D341Med (cell line): ENCODE data around the gene TBC1D1.

Source experiments
- DNase-seq: peaks from one replicate; pipeline ENCODE4 v3.0.0; 2012; ENCODE audit warnings: low spot score

Gene TBC1D1

DNA sequence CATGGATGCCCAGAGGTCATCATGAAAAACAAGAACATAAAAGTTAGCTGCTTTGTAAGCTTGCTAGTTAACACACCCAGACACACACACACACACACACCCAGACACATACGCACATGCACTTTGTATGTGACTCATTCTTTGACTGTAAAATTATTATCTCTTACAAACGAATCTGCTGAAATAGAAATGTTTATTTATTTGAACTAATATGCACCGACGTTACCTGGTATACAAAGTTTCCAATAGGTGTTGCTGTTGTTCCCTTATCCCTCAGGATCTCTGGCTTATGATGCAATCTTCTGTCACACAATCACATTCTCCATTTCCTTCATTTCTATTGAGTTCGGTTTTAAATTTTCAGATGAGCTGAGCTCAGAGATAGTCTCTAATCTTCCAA, 278.6 kb downstream of the TBC1D1 start:
- no peak for DNase-seq

DNA sequence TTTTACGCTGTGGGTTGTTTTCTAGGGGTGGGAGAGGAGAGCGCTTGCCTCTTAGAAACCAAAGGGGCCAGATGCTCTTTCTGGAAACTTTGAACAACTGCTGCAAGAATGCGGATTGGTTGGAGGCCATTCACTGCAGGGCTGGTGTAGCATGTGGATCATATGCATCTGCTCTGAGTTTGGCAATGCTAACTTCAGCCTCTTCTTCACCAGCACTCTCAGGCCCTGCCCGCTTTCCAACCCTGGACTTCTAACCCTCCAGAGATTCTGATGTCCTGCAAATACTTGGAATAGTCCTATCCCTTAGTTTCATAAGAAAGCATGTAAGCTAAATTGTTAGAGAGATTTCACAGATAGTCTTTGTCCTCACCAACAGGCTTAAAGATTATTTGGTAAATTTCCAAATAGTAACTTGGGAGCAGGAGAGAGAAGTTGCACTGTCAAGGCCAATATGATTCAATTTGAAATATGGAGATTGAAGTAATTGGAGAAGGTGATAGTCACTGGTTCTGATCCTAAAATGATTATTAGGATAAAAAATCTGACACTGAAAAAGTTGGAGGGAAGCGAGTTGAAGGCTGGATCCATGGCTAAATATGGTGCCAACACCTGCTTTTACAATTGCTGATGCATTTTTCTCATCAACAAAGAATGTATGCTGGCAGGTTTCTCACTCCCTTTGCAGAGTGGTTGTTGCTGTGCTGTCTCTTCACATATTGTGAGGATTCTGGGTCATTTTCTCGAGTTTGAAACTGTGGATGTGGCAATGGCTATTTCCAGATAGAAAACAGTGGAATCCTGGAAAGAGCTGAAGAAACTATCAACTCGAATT, 279.7 kb downstream of the TBC1D1 start:
- DNase-seq = no peak

GRCh38 chr4:38172078-38172477, 281.2 kb downstream of the TBC1D1 start:
- no peak for DNase-seq

DNA sequence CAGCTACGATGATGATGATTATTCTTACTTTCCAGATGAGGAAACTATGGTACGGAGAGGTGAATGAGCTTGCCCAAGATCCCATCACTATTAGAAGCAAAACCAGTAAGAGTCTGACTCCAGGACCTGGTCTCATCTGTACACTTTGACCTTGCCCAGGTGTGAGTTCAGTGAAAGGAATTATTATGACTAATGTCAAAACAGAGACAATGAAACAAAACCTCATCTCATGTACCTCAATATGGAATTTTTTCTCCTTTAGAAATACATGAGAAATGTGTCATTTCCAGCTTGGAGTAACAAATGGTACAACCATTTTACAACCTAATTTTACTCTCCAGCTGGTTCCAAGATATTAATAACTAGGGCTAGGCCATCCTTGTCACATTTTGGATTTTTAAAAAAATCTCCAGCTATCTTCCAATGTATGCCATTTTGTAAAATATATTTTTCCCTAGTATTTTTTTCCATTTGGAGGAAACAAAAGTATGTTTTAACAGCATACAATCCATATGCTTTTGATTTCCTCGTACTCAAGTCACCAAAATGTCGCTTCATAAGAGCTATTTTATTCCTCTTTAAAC, 283.1 kb downstream of the TBC1D1 start:
- DNase-seq = no peak

- no peak for DNase-seq
Measured at GRCh38 chr4:38174801-38175200, 283.9 kb downstream of the TBC1D1 start.

DNA sequence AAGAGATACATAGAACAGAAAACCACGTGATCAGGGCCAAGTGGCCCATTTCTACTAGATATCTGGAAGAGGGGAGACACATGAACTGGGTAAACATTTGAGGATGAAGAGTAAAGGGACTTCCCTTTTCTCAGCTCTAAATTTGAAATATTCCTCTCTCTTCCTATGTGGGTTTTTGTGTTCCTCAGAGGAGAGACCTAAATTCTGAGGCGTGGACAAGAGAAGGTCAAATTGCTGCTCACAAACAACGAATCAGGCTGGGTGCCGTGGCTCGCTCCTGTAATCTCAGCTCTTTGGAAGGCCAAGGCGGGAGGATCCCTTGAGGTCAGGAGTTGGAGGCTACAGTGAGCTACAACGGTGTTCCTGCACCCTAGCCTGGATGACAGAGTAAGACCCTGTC, 285.3 kb downstream of the TBC1D1 start:
- no peak for DNase-seq

GRCh38 chr4:38177035-38177546, 286.2 kb downstream of the TBC1D1 start:
- DNase-seq = no peak

DNA sequence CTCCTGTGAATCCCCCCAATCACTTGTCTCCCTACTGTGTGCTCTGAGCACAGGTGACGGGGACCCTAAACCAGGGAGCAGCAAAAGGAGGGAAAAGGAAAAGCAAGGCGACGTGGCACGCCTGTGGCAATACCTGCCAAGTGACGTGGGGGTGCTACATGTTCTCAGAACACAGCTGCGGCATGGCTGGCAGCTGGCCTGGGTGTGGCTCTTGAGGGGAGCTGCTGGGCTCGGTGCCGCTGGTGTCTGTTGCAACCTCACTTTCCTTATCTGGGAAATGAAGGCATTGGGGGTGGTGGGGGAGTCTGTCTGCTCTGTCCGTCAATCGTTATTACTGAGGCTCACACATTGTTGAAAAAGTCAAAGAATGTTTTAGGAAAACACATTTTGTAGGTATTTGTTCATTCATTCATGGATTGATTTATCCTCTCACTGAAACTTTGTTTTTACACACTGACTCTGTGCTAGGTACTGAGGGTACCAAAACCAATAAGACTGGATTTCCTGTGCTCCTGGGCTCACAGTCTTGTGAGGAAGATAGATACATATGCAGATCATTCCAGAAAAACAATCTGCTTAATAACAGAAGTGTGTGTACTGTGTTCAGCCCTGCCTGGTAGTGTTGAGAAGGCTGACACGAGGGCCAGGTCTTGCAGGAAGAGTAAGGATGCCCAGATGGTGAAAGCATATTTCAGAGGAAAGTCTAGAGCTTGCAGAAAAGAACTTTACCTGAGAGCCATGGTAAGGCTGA, 286.9 kb downstream of the TBC1D1 start:
- DNase-seq = no peak

DNA sequence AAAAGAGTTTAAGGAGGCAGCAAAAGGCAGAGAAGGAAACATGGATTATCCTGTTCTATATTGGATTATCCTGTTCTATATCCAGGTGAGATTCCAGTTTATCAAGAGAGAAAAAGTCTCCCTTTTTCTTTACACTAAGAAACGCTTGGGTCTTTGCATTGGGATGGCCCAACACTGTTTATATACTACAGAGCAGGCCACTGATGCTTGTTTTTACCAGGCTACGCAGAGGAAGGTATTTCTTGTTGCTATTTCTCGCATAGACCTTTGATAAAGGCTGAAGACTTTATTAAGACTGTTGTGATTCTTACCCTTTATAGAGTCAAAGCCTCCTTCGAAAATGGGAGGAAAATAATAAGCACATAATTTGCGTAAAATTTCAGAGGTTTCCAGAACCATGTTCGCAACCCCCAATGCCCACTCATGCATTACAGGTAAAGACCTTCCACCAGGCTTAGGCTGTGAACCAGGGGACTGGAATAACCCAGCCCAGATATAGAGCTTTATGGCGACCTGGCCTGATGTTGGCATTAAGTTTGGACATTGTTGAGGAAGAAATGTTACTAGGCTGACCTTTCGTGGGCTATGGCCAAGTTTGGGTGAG, 287.6 kb downstream of the TBC1D1 start:
- DNase-seq = no peak

DNA sequence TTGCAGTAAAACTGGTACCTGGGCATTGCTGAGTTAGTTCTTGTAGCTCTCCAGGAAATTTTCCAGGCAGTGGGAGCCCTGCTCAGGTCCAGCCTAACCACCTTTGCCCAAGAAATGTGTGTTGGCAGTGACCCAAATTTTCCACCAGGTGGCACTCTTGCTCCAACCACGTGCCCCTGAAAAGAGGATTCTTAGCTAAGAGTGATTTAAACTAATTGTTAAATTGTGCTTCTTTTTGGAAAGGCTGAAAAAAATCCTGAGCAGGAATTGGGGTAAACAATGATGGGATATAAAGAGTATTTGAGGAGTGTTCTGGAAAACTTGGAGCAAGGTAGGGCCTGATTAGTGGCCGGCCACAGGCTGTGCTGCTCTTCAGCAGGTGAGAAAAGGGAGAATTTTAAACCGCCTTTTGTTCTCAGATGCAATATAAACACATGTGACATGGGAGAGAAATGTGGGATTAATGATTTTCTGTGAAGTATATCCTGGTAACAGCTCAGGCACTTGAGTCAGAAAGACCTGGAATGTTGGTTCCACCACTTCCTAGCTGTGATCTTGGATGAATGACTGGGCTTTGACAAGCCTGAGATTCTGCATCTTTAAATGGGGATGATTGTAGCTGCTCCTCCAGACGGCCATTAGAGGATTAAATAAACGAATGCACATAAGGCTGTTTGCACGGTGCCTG, 288.9 kb downstream of the TBC1D1 start:
- DNase-seq = peak; percentile 74

DNA sequence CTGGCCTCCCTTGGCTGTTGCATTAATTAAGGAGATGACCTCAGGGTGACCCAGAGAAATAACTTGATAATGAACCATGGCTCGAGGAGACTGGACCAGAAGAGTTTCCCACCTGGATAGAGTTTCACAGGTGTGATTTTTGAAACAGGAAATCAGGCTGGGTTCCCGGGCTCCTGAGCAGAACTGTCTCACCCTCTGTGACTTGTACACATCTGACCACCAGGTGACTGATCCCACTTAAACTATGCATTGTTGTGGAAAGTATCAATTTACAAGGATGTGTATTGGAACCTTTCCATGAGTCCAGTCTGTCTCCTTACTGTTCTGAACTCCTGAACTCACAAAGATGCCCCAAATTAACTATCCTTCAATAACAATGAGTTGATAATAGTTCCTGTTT, 289.6 kb downstream of the TBC1D1 start:
- DNase-seq = no peak

- no peak for DNase-seq
Measured at GRCh38 chr4:38181286-38181685, 290.4 kb downstream of the TBC1D1 start.

DNA sequence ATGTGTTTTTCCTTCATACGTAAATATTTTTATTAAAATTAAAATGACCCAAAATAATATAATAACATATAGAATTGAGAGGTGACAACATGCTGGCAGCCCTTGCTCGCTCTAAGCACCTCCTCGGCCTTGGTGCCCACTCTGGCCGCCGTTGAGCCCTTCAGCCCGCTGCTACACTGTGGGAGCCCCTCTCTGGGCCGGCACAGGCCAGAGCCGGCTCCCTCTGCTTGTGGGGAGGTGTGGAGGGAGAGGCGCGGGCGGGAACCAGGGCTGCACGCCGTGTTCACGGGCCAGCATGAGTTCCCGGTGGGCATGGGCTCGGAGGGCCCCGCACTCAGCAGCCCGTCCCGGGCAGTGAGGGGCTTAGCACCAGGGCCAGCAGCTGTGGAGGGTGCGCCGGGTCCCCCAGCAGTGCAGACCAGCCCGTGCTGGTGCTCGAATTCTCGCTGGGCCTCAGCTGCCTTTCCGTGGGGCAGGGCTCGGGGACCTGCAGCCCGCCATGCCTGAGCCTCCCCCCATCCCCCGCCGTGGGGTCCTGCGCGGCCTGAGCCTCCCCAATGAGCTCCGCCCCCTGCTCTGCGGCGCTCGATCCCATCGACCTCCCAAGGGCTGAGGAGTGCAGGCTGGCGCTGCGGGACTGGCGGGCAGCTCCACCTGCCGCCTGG, 291.6 kb downstream of the TBC1D1 start:
- no peak for DNase-seq

- DNase-seq = no peak
Measured at GRCh38 chr4:38184404-38184803, 293.5 kb downstream of the TBC1D1 start.

DNA sequence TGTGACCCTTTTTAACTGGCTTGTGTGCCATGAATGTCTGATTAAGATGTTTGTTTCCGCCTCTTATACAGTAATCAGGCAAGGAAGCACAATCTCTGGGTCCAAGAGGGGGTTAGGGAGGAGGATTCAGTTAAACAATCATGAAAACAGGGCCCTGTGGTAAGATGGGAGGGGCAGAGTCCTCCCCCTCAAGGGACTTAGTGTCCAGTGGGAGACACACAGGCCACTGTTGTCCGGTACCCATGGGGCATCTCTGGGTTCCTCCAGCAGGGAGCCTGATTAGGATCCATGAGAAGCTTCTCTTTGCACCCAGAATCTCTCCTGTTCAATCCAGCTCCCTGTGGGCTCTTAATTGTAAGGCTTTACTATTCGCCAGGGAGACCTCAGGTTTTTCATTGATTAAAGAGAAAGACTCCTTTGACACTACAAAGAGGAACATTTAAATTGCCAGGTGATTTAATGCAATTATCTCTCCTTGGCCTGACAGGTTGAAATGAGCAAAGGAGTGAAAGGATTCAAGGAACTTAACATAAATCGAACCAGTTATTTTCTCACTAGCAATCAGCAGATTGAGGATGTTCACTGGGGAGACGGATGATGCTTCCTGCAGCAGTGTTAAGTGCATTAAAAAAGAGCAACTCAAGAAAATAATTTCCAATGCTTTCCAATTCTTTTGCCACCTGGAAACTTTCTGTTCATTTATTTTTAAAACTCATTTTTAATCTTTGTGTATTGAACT, 294.7 kb downstream of the TBC1D1 start:
- no peak for DNase-seq

DNA sequence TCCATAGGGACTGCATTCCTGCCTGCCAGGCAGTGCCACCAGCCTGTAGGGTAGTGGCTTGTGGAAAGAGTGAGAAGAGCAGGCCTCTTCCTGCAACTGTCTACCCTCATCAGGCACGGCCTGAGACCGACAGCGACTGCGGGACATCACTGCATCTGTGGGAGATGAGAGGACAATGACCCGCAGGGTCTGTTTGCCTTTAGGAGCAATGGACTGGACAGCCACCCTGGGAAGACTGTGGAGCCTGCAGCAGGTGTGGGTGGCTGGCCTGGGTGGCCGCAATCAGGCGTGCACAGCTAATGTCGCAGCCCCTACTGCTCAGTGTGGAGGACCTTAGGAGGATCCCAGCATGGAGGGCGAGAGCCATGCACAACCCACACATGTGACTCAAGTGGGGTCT, 297.3 kb downstream of the TBC1D1 start:
- DNase-seq = no peak

GRCh38 chr4:38188631-38189101, 297.8 kb downstream of the TBC1D1 start:
- no peak for DNase-seq
